IMR-90 (cell line): ENCODE measurements around the gene SLIT1. TPM values are rescaled to one million over a fixed set of nuclear protein-coding genes. Genes with fewer than 3 reads are reported as not detected.

Experiments
- ATAC-seq: fragments of 200-7000 bp; cut with Tn5 transposase; 2 replicates; pipeline ENCODE4 v1.9.1; 2020; ENCODE audit warnings: low read depth, mild to moderate bottlenecking, moderate library complexity
- BruUV-seq: library from RNA; stranded (reverse); fragments of 400-500 nt; replicated peaks from 2 replicates; lab custom pipeline; 2021; lab: Mats Ljungman, UMichigan
- CTCF ChIA-PET: fragments of 300-600 bp; formaldehyde crosslinking; extraction: SDS; loops from one replicate; lab custom pipeline; 2021; ENCODE audit warnings: antibody characterized with exemption; lab: Yijun Ruan, JAX
- POLR2A ChIA-PET: fragments of 300-600 bp; sonication (Branson Sonifier 250); formaldehyde crosslinking; loops from one replicate; lab custom pipeline; 2022; ENCODE audit warnings: antibody characterized with exemption; ENCODE audit not compliant: unreplicated experiment; lab: Charles Lee
- DNase-seq: peaks from one replicate; pipeline ENCODE4 v3.0.0; 2013
- H2AFZ ChIP-seq: replicated peaks from 2 replicates; pipeline ENCODE3; 2013; ENCODE audit warnings: low read length, mild to moderate bottlenecking; ENCODE audit not compliant: poor library complexity
- H2AK5ac ChIP-seq: 2 replicates; pipeline ENCODE4 v1.6.1; 2013; ENCODE audit warnings: low read depth, low read length, inconsistent platforms
- H2AK9ac ChIP-seq: replicated peaks from 2 replicates; pipeline ENCODE3; 2013; ENCODE audit warnings: mild to moderate bottlenecking, low read depth, low read length, moderate library complexity; ENCODE audit not compliant: poor library complexity
- H2BK120ac ChIP-seq: 2 replicates; pipeline ENCODE4 v1.6.1; 2013; ENCODE audit warnings: low read depth, low read length, inconsistent platforms
- H2BK15ac ChIP-seq: 3 replicates; pipeline ENCODE4 v1.6.1; 2013; ENCODE audit warnings: low read depth, low read length, inconsistent platforms
- H2BK20ac ChIP-seq: 2 replicates; pipeline ENCODE4 v1.6.1; 2013; ENCODE audit warnings: low read depth, mild to moderate bottlenecking, inconsistent platforms, low read length, moderate library complexity
- H2BK5ac ChIP-seq: 2 replicates; pipeline ENCODE4 v1.6.1; 2013; ENCODE audit warnings: mild to moderate bottlenecking, low read depth, low read length, inconsistent platforms; ENCODE audit not compliant: poor library complexity, severe bottlenecking
- H3K14ac ChIP-seq: replicated peaks from 2 replicates; pipeline ENCODE4 v1.6.1; 2013; ENCODE audit warnings: low read depth, low read length, inconsistent platforms
- H3K18ac ChIP-seq: 2 replicates; pipeline ENCODE4 v1.6.1; 2013; ENCODE audit warnings: low read depth, low read length, control low read depth
- H3K23ac ChIP-seq: 2 replicates; pipeline ENCODE4 v1.6.1; 2013; ENCODE audit warnings: low read depth, low read length, inconsistent platforms
- H3K27ac ChIP-seq: 2 replicates; pipeline ENCODE4 v1.5.1; 2013; ENCODE audit warnings: mild to moderate bottlenecking, control low read depth, low read length; ENCODE audit not compliant: insufficient read depth
- H3K27me3 ChIP-seq: 2 replicates; pipeline ENCODE4 v1.6.1; 2013; ENCODE audit warnings: low read length; ENCODE audit not compliant: control insufficient read depth, insufficient read depth
- H3K36me3 ChIP-seq: 2 replicates; pipeline ENCODE4 v1.6.1; 2013; ENCODE audit warnings: low read length, mixed read lengths; ENCODE audit not compliant: control insufficient read depth, insufficient read depth
- H3K4ac ChIP-seq: 2 replicates; pipeline ENCODE4 v1.6.1; 2013; ENCODE audit warnings: low read depth, low read length, inconsistent platforms
- H3K4me1 ChIP-seq: 2 replicates; pipeline ENCODE4 v1.6.1; 2013; ENCODE audit warnings: low read length, mixed read lengths; ENCODE audit not compliant: control insufficient read depth, insufficient read depth
- H3K4me2 ChIP-seq: 2 replicates; pipeline ENCODE4 v1.6.1; 2013; ENCODE audit warnings: low read depth, mild to moderate bottlenecking, control low read depth, low read length, moderate library complexity
- H3K4me3 ChIP-seq: 2 replicates; pipeline ENCODE4 v1.5.1; 2013; ENCODE audit warnings: low read depth, mild to moderate bottlenecking, control low read depth, low read length, moderate library complexity; ENCODE audit not compliant: insufficient read depth
- H3K56ac ChIP-seq: 2 replicates; pipeline ENCODE4 v1.6.1; 2013; ENCODE audit warnings: low read length, inconsistent platforms; ENCODE audit not compliant: insufficient read depth; ENCODE audit errors: extremely low read depth
- H3K79me1 ChIP-seq, 2 experiments: 2 replicates each; pipeline ENCODE4 v1.6.1; 2013; ENCODE audit warnings: low read length in 2 of 2, inconsistent platforms in 1 of 2, low read depth in 1 of 2
- H3K9ac ChIP-seq: 2 replicates; pipeline ENCODE4 v1.6.1; 2013; ENCODE audit warnings: low read depth, low read length, control low read depth
- H3K9me1 ChIP-seq: 2 replicates; pipeline ENCODE4 v1.6.1; 2013; ENCODE audit warnings: low read length, inconsistent platforms; ENCODE audit not compliant: insufficient read depth
- H3K9me3 ChIP-seq: 2 replicates; pipeline ENCODE4 v1.6.1; 2013; ENCODE audit warnings: low read length; ENCODE audit not compliant: control insufficient read depth, insufficient read depth
- H4K20me1 ChIP-seq: 2 replicates; pipeline ENCODE4 v1.6.1; 2013; ENCODE audit warnings: low read length, inconsistent platforms; ENCODE audit not compliant: insufficient read depth
- H4K5ac ChIP-seq: 2 replicates; pipeline ENCODE4 v1.6.1; 2013; ENCODE audit warnings: mild to moderate bottlenecking, low read depth, low read length, control low read depth
- H4K8ac ChIP-seq, 2 experiments: 2 replicates each; pipeline ENCODE4 v1.6.1; 2013; ENCODE audit warnings: low read depth in 2 of 2, low read length in 2 of 2, control low read depth in 1 of 2, inconsistent platforms in 1 of 2
- H4K91ac ChIP-seq: 2 replicates; pipeline ENCODE4 v1.6.1; 2013; ENCODE audit warnings: low read depth, low read length, inconsistent platforms; ENCODE audit not compliant: insufficient read depth
- NFE2L2 ChIP-seq: fragments of 150-350 bp; IDR thresholded peaks from 2 replicates; pipeline ENCODE4 v1.6.1; 2016; ENCODE audit warnings: low read depth, mild to moderate bottlenecking, low read length
- RFX5 ChIP-seq: IDR thresholded peaks from 2 replicates; pipeline ENCODE4 v1.8.0; 2012; ENCODE audit warnings: low read depth, mild to moderate bottlenecking, low read length, moderate library complexity
- WGBS, 2 experiments: methylation state at CpG; one replicate each; pipeline versions ENCODE4 v1.1.5 to v1.1.7; 2013; ENCODE audit warnings: missing lambda C conversion rate in 2 of 2; ENCODE audit not compliant: insufficient read length in 1 of 2; ENCODE audit errors: extremely low coverage in 2 of 2; 5-methylcytosine and 5-hydroxymethylcytosine counted together
- dilution Hi-C: fragments of 300-500 bp; cut with HindIII; formaldehyde crosslinking; loops from one replicate; pipeline ENCODE4 v1.14.3; 2018; ENCODE audit warnings: low sequenced_read_pairs; ENCODE audit not compliant: unreplicated experiment
- in situ Hi-C: fragments of 300-500 bp; cut with MboI; formaldehyde crosslinking; loops from 3 replicates; pipeline ENCODE4 v1.14.3; 2019; ENCODE audit warnings: low sequenced_read_pairs, inconsistent platforms, mixed read lengths
- intact Hi-C: fragments of 100-400 bp; cut with micrococcal nuclease; formaldehyde crosslinking; loops from 2 replicates; pipeline ENCODE4 v1.10.0; 2022
- polyA plus RNA-seq, 3 experiments: library from polyadenylated mRNA; depleted of rRNA; stranded (reverse); fragments of >200 nt; gene quantifications; 2 replicates each; pipeline ENCODE4 v1.2.3, GENCODE V29; 2012; ENCODE audit warnings: low replicate concordance in 1 of 3
- total RNA-seq: library from RNA; depleted of rRNA; stranded (reverse); fragments of >200 nt; gene quantifications from 2 replicates; pipeline ENCODE4 v1.2.3, GENCODE V29; 2012

Gene SLIT1
- total and polyA plus RNA-seq, 2 of the 4 experiments (the other 2 are of a cell fraction): under 0.01 TPM

DNA sequence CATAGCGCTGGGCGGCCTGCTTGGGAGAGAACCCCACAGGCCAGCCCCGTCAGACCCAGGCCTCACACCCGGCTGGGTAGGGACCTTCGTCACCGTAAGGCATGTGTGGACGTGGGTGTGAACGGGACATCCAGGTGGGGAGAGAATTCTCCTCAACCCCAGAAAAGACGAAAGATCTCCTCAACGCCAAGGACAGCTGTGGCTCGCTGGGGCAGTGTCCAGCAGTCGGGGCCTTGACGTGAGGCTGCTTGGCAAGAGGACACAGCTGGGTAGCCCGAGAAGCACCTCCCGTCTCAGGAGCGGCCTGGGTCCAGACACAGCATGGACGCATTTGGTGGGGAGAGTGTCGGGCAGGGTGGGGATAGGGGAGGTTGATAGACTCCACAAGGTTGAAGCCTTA lies 1.2 kb upstream of the SLIT1 start:
- Histone ChIP-seq H3K4me3 (no peak overlapping the region), H2AK5ac (no peak overlapping the region), H2BK120ac (no peak overlapping the region), H2AK9ac (no peak overlapping the region), H3K27ac (no peak overlapping the region), H4K8ac (no peak overlapping the region), H4K20me1 (no peaks in the 10 kb centered on the region), H2BK5ac (no peak overlapping the region), H3K79me1 (no peaks in the 10 kb centered on the region), H3K36me3 (no peaks in the 10 kb centered on the region), H3K4ac (no peak overlapping the region), H3K9ac (no peak overlapping the region), H3K56ac (no peak overlapping the region), H3K23ac (no peak overlapping the region), H3K4me2 (no peak overlapping the region), H3K9me3 (no peaks in the 10 kb centered on the region), H3K14ac (no peak overlapping the region), H2BK15ac (no peak overlapping the region), H4K5ac (no peak overlapping the region), H3K27me3 (peaks cover 77% of the 10 kb centered on the region), H3K18ac (no peak overlapping the region), H2AFZ (no peak overlapping the region), H4K91ac (no peak overlapping the region), H3K9me1 (no peaks in the 10 kb centered on the region), H3K4me1 (no peaks in the 10 kb centered on the region), H2BK20ac (no peak overlapping the region)
- intact Hi-C loops (no loop called here), in situ Hi-C loops (no loop called here), dilution Hi-C loops (no loop called here)
- WGBS, 2 experiments: 64% methylated on average over 4 of the region's 18 CpGs; no CpG with 5 or more reads in 1 of the 2 experiments
- ATAC-seq: no peak
- ChIA-PET CTCF (no interaction called here), POLR2A (no interaction called here)
- no peak for TF ChIP-seq RFX5
- TF ChIP-seq NFE2L2: no peak
- no peak for DNase-seq
- BruUV-seq: no TSS peak
